Measurements from ENCODE around the gene PRODH2.
"Not testable (repeated sequence)": the region's sequence is repeated elsewhere in the genome, so short reads cannot be mapped to it uniquely, and the experiment has no call there.

Gene PRODH2

GRCh38 chr19:35841961-35842595, 29.4 kb upstream of the PRODH2 start:
- peaks cover 35 to 47% of the 10 kb centered on the region in 2 donors for H3K27me3 ChIP-seq (ENCODE audit: control insufficient read depth in 1 of 2, insufficient read depth in 2 of 2, low read length in 2 of 2)
- H3K36me3 ChIP-seq (ENCODE audit: insufficient read depth, low read length), result no peaks in the 10 kb centered on the region
- no peak overlapping the region for H3K27ac ChIP-seq (ENCODE audit: low read depth, low read length)
- no peak overlapping the region for H3K4me3 ChIP-seq (ENCODE audit: low read depth in 1 of 2, low read length in 2 of 2)
- H3K4me1 ChIP-seq (ENCODE audit: insufficient read depth, low read length), result peaks cover 6% of the 10 kb centered on the region
- H3K9ac ChIP-seq (ENCODE audit: low read length), result no peak overlapping the region
- no peaks in the 10 kb centered on the region for H3K9me3 ChIP-seq (ENCODE audit: low read length)

DNA sequence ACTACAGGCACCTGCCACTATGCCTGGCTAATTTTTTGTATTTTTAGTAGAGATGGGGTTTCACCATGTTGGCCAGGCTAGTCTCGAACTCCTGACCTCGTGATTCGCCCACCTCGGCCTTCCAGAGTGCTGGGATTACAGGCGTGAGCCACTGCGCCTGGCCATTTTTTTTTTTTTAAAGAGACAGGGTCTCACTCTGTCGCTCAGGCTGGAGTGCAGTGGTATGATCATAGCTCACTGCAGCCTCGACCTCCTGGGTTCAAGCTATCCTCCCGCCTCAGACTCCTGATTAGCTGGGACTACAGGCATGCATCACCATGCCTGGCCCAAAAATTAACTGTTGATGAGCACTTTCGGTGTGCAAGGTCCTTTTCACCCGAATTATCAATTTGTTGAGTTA, 23.5 kb upstream of the PRODH2 start:
- not testable (repeated sequence) for H3K27ac ChIP-seq (ENCODE audit: low read depth, low read length); H3K27me3 ChIP-seq (ENCODE audit: control insufficient read depth in 1 of 2, insufficient read depth in 2 of 2, low read length in 2 of 2); H3K9ac ChIP-seq (ENCODE audit: low read length); H3K4me3 ChIP-seq (ENCODE audit: low read depth in 1 of 2, low read length in 2 of 2); H3K9me3 ChIP-seq (ENCODE audit: low read length); H3K4me1 ChIP-seq (ENCODE audit: insufficient read depth, low read length); H3K36me3 ChIP-seq (ENCODE audit: insufficient read depth, low read length)

GRCh38 chr19:35833972-35834371, 21.3 kb upstream of the PRODH2 start:
- Histone ChIP-seq H3K4me1 (ENCODE audit: insufficient read depth, low read length) (no peaks in the 10 kb centered on the region), H3K9me3 (ENCODE audit: low read length) (no peaks in the 10 kb centered on the region), H3K27me3 (ENCODE audit: control insufficient read depth in 1 of 2, insufficient read depth in 2 of 2, low read length in 2 of 2) (peaks cover 0 to 3% of the 10 kb centered on the region in 2 donors), H3K27ac (ENCODE audit: low read depth, low read length) (no peak overlapping the region), H3K9ac (ENCODE audit: low read length) (no peak overlapping the region), H3K36me3 (ENCODE audit: insufficient read depth, low read length) (no peaks in the 10 kb centered on the region), H3K4me3 (ENCODE audit: low read depth in 1 of 2, low read length in 2 of 2) (no peak overlapping the region)

DNA sequence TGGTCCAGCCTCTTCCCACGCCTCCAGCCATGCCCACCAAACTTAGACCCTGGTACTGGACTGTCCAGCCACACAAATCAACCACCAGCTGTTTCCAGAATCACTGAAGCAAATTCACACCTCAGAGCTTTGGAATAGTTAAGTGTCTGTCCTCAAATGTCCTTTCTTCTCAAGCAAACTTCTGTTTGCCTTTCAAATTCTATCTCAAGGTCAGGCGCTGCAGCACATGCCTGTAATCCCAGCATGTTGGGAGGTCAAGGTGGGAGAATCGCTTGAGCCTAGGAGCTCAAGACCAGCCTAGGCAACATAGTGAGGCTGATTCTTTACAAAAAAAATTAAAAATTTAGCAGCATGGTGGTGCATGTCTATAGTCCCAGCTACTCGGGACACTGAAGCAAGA, 19.4 kb upstream of the PRODH2 start:
- Histone ChIP-seq H3K27me3 (ENCODE audit: control insufficient read depth in 1 of 2, insufficient read depth in 2 of 2, low read length in 2 of 2) (peaks cover 0 to 3% of the 10 kb centered on the region in 2 donors), H3K4me1 (ENCODE audit: insufficient read depth, low read length) (no peaks in the 10 kb centered on the region), H3K9ac (ENCODE audit: low read length) (no peak overlapping the region), H3K36me3 (ENCODE audit: insufficient read depth, low read length) (no peaks in the 10 kb centered on the region), H3K4me3 (ENCODE audit: low read depth in 1 of 2, low read length in 2 of 2) (no peak overlapping the region), H3K9me3 (ENCODE audit: low read length) (no peaks in the 10 kb centered on the region), H3K27ac (ENCODE audit: low read depth, low read length) (no peak overlapping the region)

DNA sequence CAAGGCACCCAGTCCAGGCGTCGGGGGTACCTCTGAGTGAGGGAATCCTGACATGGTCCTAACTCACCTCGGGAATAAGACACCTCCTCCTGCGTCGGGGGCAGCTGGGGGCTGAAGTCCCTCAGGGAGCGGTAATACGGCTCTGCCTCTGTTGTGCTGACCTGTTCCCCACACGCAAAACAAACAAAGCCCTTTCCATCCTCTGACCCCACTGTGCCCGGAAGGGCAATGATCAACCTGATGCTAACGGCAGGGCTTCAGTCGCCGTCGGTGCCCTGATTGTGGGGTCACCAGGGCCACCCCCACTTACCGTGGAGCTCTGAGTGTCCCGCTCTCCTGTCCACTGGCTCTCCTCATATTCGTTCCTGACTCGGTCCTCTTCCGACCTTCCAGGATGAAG, 18.3 kb upstream of the PRODH2 start:
- no peaks in the 10 kb centered on the region for H3K36me3 ChIP-seq (ENCODE audit: insufficient read depth, low read length)
- peaks cover 0 to 3% of the 10 kb centered on the region in 2 donors for H3K27me3 ChIP-seq (ENCODE audit: control insufficient read depth in 1 of 2, insufficient read depth in 2 of 2, low read length in 2 of 2)
- no peaks in the 10 kb centered on the region for H3K4me1 ChIP-seq (ENCODE audit: insufficient read depth, low read length)
- H3K27ac ChIP-seq (ENCODE audit: low read depth, low read length), result no peak overlapping the region
- no peak overlapping the region for H3K9ac ChIP-seq (ENCODE audit: low read length)
- no peak overlapping the region for H3K4me3 ChIP-seq (ENCODE audit: low read depth in 1 of 2, low read length in 2 of 2)
- H3K9me3 ChIP-seq (ENCODE audit: low read length), result no peaks in the 10 kb centered on the region

DNA sequence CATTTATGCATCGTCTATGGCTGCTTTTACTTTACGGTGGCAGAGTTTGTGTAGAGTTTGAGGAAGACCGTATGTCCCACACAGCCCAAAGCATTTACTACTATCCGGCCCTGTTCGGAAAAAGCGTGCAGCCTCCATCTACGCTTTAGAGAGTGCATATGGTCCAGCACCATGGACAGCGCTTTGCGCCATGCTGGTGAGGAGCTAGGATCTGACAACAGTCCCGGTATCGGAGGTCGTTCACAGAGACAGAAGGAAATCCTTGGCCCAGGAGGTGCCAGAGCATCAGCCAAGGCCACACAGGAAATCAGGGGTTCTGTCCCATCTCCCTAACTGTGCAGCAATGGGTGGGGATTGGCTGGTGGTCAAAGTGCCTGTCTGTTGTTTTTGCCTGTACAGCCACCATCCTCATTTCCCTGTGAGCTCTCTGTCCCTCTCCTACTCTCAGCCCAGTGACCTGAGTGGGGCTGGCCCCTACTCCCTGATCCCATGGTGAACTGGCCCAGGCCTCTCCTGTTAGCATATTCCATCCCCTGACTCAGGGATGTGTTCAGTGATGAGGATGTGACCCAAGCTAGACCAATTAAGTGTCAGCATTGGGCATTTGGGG, 16.2 kb upstream of the PRODH2 start:
- Histone ChIP-seq H3K27me3 (ENCODE audit: control insufficient read depth in 1 of 2, insufficient read depth in 2 of 2, low read length in 2 of 2) (peaks cover 0 to 3% of the 10 kb centered on the region in 2 donors), H3K9me3 (ENCODE audit: low read length) (no peaks in the 10 kb centered on the region)

DNA sequence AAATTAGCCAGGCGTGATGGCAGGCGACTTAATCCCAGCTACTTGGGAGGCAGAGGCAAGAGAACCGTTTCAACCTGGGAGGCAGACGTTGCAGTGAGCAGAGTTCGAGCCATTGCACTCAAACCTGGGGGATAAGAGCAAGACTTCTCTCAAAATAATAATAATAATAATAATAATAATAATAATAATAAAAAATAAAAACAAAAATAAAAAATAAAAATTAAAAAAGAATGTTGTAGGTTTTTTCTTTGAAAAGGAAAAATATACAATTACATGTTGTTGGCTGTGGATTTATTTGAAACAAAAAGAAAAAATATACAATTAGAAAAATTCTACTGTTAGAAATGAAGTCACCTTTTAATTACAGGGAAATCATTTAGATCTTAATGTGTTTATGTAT, 11.5 kb upstream of the PRODH2 start:
- Histone ChIP-seq H3K4me3 (ENCODE audit: low read depth in 1 of 2, low read length in 2 of 2) (no peak overlapping the region), H3K9me3 (ENCODE audit: low read length) (no peaks in the 10 kb centered on the region), H3K27me3 (ENCODE audit: control insufficient read depth in 1 of 2, insufficient read depth in 2 of 2, low read length in 2 of 2) (peaks cover 0 to under 1% of the 10 kb centered on the region in 2 donors), H3K9ac (ENCODE audit: low read length) (no peak overlapping the region), H3K27ac (ENCODE audit: low read depth, low read length) (no peak overlapping the region), H3K36me3 (ENCODE audit: insufficient read depth, low read length) (no peaks in the 10 kb centered on the region), H3K4me1 (ENCODE audit: insufficient read depth, low read length) (no peaks in the 10 kb centered on the region)

More for the DNA sequence above, 16.2 kb upstream of the PRODH2 start:
- Histone ChIP-seq H3K27ac (ENCODE audit: low read depth, low read length) (no peak overlapping the region), H3K4me1 (ENCODE audit: insufficient read depth, low read length) (no peaks in the 10 kb centered on the region), H3K9ac (ENCODE audit: low read length) (no peak overlapping the region), H3K36me3 (ENCODE audit: insufficient read depth, low read length) (no peaks in the 10 kb centered on the region), H3K4me3 (ENCODE audit: low read depth in 1 of 2, low read length in 2 of 2) (no peak overlapping the region)

- peaks cover 0 to 6% of the 10 kb centered on the region in 2 donors for H3K27me3 ChIP-seq (ENCODE audit: control insufficient read depth in 1 of 2, insufficient read depth in 2 of 2, low read length in 2 of 2)
- no peaks in the 10 kb centered on the region for H3K9me3 ChIP-seq (ENCODE audit: low read length)
- H3K27ac ChIP-seq (ENCODE audit: low read depth, low read length), result no peak overlapping the region
- H3K9ac ChIP-seq (ENCODE audit: low read length), result no peak overlapping the region
- H3K4me1 ChIP-seq (ENCODE audit: insufficient read depth, low read length), result no peaks in the 10 kb centered on the region
- no peak overlapping the region for H3K4me3 ChIP-seq (ENCODE audit: low read depth in 1 of 2, low read length in 2 of 2)
- no peaks in the 10 kb centered on the region for H3K36me3 ChIP-seq (ENCODE audit: insufficient read depth, low read length)
Observed at GRCh38 chr19:35822579-35822978, 9.9 kb upstream of the PRODH2 start.

DNA sequence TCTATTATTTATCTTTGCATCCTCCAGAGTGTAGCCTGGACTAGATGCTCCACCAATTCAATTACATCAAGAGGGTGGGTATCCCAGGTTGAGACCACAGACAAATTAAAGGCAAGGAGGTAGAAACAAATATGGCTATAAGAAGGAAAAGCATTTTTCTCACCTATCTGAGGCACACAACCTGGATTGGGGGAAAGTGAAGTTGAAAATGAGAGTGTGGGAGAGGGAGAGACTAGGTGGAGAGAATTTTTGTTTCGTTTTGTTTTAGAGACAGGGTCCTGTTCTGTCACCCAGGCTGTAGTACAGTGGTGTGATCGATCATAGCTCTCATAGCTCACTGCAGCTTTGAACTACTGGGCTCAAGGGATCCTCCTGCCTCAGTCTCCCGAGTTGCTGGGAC, 5.8 kb upstream of the PRODH2 start:
- no peaks in the 10 kb centered on the region for H3K36me3 ChIP-seq (ENCODE audit: insufficient read depth, low read length)
- no peak overlapping the region for H3K4me3 ChIP-seq (ENCODE audit: low read depth in 1 of 2, low read length in 2 of 2)
- H3K9ac ChIP-seq (ENCODE audit: low read length), result no peak overlapping the region
- no peaks in the 10 kb centered on the region for H3K9me3 ChIP-seq (ENCODE audit: low read length)
- peaks cover 0 to 6% of the 10 kb centered on the region in 2 donors for H3K27me3 ChIP-seq (ENCODE audit: control insufficient read depth in 1 of 2, insufficient read depth in 2 of 2, low read length in 2 of 2)
- no peaks in the 10 kb centered on the region for H3K4me1 ChIP-seq (ENCODE audit: insufficient read depth, low read length)
- no peak overlapping the region for H3K27ac ChIP-seq (ENCODE audit: low read depth, low read length)

GRCh38 chr19:35816846-35817245, 4.2 kb upstream of the PRODH2 start:
- no peak overlapping the region for H3K9ac ChIP-seq (ENCODE audit: low read length)
- H3K36me3 ChIP-seq (ENCODE audit: insufficient read depth, low read length), result no peaks in the 10 kb centered on the region
- no peaks in the 10 kb centered on the region for H3K4me1 ChIP-seq (ENCODE audit: insufficient read depth, low read length)
- H3K27me3 ChIP-seq (ENCODE audit: control insufficient read depth in 1 of 2, insufficient read depth in 2 of 2, low read length in 2 of 2), result peaks cover 0 to 6% of the 10 kb centered on the region in 2 donors
- no peak overlapping the region for H3K27ac ChIP-seq (ENCODE audit: low read depth, low read length)
- H3K4me3 ChIP-seq (ENCODE audit: low read depth in 1 of 2, low read length in 2 of 2), result no peak overlapping the region
- no peaks in the 10 kb centered on the region for H3K9me3 ChIP-seq (ENCODE audit: low read length)

DNA sequence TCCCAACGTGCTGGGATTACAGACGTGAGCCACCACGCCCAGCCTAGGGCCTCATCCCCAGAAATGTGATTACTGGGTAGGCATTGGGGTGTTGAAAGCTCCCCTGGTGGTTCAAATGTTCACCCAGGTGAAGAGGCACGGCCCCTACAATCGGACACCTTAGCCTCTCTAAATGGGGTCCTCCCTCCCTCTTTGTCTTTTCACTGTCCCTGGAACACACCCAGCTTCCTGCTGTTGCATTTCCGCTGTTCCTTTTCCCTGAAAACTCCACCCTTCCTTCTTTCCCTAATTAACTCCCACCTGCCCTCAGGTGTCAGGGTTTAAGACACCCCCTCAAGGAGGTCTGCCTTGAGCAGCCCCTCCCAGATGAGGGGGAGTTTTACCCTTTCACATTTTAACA, 3.6 kb upstream of the PRODH2 start:
- Histone ChIP-seq H3K9ac (ENCODE audit: low read length) (no peak overlapping the region), H3K27me3 (ENCODE audit: control insufficient read depth in 1 of 2, insufficient read depth in 2 of 2, low read length in 2 of 2) (peaks cover 0 to 6% of the 10 kb centered on the region in 2 donors), H3K27ac (ENCODE audit: low read depth, low read length) (no peak overlapping the region), H3K4me1 (ENCODE audit: insufficient read depth, low read length) (no peaks in the 10 kb centered on the region), H3K9me3 (ENCODE audit: low read length) (no peaks in the 10 kb centered on the region), H3K36me3 (ENCODE audit: insufficient read depth, low read length) (no peaks in the 10 kb centered on the region), H3K4me3 (ENCODE audit: low read depth in 1 of 2, low read length in 2 of 2) (no peak overlapping the region)
